NCI-H1694 treated with DMSO at 0.1 percent for 48 hours (cell line): ENCODE results near the gene CRIP2.
A peak's percentile ranks its signal among the peaks of the same experiment; 100 is the strongest.

Experiments
- DNase-seq: peaks from one replicate; lab custom pipeline; 2025; lab: John Stamatoyannopoulos, UW

Gene CRIP2

DNA sequence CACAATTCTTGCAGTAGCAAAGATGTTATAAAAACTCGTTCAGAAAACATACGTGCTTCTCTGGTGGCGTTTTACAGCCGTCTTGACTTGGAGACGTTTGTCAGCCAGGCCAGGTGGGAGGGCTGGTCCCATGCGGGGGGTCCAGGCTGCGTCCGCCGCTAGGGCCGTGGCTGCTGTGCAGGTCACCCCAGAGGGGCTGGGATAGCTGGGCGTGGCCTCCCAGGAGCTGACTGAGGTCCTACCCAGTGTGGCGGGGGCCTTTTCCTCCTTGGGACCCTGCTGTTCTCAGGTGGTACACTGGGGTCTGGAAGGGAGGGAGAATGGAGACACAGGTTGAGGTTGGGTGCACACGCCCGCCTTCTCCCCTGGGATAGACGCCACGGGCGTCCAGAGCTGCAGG, 29.8 kb upstream of the CRIP2 start:
- no peak for DNase-seq

DNA sequence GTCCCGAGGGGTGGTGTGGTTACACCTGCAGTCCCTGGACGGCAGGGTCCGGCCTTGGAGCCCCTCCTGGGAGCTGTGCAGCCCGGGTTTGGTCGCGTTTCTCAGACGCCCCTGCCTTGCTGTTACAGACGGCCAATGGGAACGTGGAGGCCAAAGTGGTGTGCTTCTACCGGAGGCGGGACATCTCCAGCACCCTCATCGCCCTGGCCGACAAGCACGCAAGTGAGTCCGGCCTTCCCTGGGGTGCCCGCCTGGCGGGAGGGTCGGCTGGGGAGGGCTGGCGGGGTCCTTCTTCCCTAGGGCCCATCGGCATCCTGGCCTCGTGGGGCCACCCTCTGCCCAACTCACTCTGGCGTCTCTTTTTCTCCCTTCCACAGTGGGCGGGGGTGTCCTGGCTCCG, 29.3 kb upstream of the CRIP2 start:
- no peak for DNase-seq

DNA sequence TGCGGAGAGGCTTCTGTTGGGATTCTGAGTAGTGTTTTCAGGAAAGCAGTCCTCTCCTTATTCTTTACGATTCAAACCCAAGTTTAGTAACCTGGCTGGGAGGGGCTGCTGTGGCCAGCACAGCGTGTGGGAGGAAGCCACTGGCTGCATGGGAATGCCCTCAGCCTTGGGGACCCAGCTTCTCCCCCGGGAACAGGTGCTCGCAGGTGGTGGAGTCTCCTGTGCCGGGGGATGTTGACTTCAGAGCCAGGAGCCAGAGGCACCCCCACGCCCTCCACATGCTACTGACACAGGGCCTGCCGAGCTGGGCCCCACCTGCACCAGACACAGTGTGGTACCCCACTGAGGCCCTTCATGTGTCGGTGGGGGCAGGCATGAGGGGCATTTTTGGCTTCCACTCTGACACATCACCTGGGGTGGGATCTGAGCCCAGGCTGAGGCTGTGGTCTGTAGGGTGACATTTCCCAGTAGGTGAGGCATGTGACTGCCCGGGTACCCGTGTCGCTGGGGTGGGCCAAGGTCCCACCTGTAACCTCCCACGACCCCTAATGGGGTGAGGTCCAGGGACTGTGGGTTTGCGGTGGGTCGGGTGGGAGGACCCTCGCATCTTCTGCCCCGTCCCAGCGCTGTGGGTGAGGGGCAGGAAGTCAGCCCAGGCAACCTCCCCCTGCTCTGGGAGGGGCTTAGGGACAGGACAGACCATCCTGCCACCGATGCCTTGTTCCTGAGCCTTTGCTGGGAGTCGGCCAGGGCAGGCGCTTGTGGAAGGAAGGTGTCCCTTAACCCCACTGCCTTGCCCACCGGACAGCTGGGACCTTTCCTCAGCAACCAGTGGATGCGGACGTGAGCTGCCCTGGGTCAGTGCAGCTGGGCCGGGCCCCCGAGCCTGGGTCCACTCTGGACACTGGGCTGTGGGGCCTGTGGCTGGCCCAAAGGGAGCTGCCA, 28.4 kb upstream of the CRIP2 start:
- no peak for DNase-seq

DNA sequence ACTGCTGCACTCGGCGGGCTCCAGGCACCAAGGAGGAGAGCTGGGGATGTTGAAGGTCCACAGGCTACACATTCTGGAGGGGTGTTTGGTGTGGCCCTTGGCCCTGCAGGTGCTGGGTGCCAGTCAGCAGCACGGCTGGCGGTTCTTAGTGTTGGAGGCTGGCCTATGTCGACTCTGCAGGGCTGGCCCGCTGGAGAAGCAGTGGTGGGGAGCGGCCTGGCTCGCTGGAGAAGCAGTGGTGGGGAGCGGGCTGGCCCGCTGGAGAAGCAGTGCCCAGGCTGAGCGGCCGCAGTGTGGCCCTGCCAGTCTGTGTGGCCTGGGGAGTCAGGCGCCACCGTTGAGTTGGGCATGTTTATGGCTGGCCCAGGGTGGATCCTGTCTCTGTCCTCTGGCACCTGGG, 27.6 kb upstream of the CRIP2 start:
- DNase-seq: no peak

DNA sequence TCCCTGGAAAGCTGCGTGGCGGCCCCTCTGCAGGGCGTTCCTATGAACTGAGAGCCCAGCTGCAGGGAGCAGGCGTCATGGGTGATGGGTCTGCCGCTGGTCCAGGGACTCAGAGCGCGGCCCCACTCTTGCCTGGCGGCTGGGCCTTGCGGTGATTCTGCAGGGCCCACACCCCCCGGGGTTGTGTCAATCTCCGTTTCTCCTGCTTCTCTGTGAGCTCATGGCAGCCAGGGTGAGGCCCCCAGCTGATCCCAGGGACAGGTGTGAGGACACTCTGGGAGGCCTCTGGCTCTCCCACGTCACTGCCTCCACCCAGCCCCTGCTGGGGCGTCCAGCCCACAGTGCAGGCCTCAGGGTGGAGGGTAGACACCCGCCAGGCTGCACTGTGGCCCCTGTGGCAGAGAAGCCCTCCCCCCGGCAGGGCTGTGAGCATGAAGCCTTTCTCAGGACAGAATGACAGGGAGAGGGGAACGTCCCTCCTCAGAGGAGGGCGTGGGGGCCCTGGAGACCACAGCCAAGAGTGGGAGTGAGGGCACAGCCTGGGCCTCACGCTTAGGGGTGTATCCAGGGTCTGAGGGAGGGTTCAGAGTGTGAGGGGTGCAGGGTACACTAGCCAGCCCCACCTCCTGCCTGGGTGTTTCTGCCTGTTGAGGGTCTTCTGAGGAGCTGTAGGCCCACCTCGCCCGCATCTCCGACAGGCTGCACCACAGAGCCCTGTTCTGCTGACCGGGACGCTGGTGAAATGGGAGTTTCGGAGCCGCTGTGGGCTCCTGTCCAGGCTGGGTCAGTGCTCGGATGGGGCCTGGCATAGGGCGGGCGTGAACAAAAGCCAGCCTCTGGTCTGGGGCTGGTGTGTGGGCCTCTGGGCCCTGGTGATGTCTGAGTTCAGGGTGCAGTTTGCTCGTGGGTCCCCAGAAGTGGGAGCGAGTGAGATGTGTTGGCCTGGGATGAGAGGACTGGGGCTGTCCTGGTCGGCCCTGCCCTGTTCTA, 26.7 kb upstream of the CRIP2 start:
- DNase-seq: no peak

DNA sequence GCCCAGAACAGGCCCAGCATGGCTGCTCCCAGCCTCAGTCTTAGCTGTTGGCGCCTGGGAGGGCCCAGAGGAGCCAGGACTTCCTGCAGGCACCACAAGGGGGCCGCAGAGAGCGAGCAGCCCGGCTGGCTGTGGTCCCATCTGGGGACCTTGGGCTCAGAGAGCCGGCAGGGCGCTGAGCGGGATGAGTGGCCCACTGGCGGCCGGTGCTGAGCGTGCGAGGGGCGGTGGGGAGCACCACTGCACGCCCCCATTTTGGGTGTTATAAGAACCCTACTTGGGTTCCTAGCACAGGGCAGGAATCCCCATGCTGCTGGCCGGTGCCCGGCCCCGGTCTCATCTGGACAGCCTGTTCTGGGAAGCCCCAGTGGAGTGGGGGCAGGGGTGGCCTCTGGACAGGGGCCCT, 25.9 kb upstream of the CRIP2 start:
- peak; percentile 84 for DNase-seq

DNA sequence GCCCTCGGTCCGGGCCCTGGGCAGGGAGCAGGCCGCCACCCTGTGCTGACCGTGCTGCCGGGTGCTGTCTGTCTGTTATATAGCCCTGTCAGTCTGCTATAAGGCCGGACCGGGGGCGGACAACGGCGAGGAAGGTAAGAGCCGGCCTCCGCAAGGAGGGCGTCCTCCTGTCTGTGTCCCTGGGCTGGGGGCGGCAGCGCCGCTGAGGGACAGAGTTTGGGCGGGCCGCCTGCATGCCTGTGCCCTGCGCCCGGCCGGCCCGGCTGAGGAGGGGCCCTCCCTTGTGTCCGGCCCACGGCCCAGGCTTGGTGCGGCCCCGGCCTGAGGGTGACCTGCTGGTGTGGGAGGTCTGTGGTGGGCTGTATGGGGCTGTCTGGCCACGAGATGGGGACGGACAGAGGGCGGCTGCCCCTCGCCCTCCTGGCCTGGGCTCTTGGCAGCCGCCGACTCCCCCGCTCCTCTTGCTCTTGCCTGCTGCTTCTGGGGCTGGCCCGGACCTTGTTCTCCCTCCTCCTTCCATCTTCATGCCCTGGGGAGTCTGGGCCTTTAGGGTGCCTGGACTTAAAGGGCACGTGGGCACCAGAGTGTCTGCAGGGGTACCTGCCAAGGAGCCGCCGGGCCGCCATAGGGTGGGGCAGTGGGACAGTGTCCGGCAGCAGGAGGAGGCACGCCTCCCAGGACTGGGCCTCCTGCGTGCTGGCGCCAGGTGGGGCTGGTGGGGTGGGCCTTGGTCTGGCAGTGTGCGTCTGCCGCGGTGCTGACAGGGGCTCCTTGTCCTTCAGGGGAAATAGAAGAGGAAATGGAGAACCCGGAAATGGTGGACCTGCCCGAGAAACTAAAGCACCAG, 25.1 kb upstream of the CRIP2 start:
- no peak for DNase-seq

DNA sequence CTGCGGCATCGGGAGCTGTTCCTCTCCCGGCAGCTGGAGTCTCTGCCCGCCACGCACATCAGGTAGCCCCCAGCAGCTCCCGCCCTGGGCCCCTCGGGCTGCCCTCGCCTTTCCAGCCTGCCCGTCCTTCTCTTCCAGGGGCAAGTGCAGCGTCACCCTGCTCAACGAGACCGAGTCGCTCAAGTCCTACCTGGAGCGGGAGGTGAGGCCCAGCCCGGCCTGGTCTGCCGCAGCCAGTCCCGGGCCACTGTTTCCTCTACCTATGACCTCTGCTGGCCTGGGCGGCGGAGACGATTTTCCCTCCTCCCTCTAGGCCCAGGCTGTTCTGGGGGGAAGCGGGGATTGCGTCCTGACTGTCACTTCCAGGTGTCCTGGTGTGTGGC, 24.5 kb upstream of the CRIP2 start:
- DNase-seq: no peak

DNA sequence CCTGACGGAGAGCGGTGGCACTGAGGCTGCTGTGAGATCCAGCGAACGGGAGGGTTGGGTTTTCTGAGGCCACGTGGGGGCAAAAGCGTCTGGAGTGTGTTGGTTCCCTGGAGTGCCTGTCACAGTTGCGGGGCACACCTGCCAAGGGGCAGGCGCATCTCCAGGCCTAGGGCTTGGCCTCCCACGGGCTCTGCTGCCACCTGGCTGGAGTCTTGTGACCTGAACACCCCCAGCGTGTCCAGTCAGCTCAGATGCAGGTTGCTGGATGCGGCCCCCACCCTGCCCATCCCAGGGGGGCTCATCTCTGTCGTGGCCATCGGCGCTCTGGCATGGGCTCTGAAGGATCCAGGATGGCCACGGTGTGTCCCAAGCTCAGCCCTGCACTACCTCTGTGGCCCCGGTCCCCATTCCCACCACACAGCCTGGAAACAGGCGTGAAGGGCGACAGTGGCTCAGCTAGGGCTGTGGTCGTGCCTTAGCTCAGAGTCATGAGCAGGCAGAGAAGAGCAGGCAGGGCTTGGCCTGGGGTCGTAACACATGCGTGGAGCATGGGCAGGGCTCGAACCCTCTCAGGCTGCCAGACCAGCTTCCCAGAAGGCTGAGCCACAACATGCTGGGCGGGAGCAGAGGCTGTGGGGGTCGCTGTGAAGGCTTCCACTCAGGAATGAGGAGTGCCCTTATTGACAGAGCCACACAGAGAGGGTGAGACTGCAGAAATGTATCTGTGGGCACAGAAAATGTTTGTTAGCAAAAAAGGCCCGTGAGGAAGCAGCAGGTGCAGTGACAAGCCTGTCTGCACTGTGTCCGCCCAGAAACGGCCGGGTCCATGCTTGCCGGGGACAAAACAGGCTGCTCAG, 23.5 kb upstream of the CRIP2 start:
- DNase-seq: no peak

DNA sequence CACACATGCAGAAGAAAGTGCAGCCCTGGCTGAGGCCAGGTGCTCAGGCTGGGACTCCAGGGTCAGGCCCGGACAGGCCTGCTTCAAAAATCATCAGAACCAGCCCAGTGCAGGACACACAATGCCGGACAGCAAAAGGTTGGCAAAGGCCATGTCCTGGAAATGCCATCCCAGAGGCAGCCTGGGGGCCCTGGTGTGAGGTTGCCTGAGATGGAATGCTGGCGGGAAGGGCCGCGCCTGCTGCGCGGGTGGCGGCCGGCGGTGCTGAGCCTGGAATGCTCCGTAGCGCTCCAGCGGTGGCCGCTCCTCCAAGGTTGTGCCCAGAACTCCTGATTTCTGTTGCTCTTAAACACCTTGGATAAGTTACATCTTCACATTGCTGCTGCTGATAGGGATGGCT, 21.7 kb upstream of the CRIP2 start:
- no peak for DNase-seq

DNA sequence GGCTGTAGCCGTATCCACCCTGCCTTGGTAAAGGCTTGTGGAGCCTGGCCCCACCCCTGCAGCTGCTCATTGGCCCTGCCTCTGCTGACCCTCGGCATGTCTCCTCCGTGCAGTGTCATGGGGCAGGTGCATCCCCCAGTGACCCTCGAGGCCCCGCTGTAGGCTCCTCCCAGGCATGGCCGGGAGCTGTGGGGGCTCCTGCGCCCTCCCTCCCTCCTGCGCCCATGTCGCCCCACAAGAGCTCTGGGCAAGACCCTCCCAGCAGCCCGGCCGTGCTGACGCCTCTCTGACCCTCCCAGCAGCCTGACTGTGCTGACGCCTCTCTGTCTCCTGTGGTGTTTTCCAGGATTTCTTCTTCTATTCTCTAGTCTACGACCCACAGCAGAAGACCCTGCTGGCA, 20.8 kb upstream of the CRIP2 start:
- DNase-seq: no peak

DNA sequence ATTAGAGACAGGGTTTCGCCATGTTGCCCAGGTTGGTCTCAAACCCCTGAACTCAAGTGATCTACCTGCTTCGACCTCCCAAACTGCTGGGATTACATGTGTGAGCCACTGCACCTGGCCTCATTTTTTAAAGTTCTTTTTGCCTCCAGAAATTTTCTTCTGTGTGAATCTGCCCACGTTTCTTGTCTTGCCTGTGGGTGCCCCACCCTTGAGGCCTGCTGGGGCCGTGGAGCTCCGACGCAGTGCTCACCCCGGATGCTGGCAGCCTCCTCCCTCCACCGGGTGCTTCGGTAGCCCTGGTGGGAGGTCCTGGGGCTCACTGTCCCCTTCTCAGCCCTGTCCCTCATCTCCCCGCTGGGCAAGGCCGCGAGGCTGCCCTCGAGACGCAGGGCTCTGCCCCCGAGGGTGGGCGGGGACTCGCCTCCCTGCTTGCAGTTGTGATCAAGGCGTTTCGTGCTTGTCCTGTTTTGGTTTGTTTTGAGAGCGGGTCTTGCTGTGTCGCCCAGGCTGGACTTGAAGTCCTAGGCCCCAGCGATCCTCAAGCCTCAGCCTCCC, 19.5 kb upstream of the CRIP2 start:
- no peak for DNase-seq

DNA sequence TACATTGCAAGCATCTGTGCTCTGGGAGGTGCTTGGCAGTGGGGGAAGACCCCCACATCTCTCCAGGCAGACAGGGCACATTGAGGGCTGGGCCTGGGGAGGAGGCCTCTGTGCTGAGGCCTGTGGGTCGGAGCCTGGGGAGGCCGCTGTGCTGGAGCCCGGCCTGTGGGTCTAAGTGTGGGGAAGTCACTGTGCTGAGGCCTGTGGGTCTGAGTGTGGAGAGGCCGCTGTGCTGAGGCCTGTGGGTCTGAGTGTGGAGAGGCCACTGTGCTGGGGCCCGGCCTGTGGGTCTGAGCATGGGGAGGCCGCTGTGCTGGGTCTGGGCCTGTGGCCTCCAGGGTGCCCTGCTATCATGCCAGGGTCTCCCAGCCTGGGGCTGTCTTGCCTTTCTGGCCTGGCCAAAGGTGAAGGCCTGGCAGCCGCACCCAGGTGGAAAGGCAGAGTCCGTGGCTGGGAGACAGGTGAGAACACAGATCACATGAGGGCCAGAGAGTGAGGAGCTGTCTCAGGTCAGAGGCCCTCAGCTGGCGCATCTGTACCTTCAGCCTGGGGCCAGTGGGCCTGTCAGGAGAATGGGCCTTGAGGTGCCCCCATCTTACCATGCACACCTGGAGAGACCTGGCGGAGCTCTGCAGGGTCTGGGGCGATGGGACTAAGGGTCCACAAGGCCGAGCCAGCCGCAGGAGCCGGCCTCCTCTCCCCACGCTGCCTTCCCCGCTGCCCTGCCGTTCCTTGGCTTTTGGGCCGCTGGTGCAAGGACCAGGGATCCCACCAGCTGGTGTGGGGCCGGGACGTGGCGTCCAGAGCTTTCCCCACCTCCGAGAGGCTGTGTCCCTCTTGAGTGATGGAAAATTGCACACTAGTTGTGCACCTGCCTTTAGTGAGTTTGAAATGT, 18.6 kb upstream of the CRIP2 start:
- no peak for DNase-seq

DNA sequence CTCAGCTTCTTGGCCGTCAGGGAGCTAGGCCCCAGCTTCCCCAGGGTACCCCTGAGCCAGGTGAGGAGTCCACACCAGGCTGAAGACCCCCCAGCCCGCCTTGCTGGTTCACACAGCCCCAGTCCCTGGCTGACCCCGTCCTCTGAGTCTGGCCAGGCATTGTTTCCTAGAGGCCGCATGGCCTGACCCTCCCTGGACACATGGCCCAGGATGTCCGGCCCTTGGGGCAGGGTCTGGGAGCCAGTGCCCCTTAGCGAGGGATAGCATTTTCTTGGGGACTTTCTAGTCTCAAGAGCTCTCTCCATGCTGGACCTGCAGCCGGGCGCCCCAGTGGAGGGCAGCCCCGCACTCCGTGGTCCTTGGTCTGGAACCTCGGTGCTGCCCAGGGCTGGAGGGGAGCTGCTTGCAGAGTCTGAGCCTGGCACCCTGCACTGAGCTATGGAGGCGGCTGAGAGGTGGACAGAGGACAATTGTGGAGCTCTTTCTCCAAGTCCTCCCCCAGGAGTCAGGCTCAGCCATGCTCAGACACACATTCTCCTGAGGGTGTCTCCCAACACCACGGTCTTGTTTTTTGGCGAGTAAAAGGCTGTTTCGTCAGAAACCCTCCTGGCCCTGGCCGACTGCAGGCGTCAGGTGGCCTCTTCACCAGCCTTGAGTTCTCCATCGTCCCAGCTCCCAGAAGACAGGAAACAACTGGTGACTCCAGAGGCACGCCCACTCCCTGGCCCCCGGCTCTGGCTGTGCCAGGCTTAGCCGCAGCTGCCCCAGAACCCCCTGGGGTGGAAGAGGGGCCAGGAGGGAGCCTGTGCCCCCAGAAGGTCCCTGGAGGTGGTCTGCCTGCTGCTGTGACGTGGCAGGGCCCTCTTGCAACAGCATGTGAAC, 17.6 kb upstream of the CRIP2 start:
- no peak for DNase-seq

DNA sequence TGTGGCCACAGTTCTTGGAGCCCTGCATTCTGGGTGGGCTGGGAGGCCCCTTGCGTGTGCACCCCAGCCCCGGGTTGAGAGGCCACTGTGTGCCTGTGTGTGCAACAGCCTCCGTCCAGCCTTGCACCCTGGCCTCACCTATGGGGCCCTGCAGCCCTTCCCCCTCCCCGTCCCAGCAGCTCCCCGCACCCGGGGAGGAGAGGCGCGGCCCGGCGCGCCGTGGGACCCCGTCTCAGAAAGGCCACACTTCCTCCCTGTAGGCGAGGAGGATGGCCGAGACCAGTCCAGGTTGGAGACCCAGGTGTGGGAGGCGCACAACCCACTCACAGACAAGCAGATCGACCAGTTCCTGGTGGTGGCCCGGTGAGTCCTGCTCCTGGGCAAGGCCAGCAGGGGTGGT, 16.6 kb upstream of the CRIP2 start:
- DNase-seq: no peak

DNA sequence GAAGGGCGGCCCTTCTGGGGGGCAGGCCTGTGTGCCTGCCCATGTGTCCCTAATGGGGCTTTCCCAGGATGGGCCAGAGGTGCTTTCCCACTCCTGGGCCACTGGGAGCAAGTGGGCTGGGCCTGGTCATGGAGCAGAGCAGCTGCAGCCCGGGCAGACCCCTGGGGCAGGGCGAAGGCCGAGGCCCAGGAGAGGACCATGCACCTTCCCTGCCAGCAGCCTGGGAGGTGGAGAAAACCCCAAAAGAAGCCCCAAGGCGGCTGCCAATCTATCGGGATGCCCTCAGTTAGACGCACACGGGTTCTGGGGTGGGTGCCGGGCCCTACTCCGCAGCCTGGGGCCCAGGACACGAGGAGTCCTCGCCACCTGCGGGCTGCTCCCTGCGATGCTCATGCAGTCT, 16.1 kb upstream of the CRIP2 start:
- DNase-seq: no peak

DNA sequence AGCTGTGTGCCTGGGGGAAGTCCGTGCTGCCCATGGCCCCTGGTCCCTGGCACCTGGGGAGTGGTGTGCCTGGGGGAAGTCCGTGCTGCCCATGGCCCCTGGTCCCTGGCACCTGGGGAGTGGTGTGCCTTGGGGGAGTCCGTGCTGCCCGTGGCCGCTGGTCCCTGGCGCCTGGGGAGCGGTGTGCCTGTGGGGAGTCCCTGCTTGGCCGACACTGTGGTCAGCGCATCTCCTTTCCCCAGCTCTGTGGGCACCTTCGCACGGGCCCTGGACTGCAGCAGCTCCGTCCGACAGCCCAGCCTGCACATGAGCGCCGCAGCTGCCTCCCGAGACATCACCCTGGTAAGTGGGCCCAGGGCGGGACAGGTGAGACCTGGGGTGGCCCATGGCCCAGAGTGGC, 14.5 kb upstream of the CRIP2 start:
- no peak for DNase-seq

DNA sequence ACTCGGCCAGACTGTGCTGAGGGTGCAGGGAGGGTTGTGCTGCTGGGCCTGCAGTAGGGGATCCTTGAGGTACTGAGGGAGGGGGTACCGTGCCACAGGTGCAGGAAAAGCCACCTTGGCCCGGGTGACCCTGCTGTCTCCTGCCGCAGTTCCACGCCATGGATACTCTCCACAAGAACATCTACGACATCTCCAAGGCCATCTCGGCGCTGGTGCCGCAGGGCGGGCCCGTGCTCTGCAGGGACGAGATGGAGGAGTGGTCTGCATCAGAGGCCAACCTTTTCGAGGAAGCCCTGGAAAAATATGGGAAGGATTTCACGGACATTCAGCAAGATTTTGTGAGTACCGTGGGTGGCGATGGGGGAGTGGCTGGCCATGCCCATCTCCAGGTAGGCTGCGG, 14.0 kb upstream of the CRIP2 start:
- no peak for DNase-seq

DNA sequence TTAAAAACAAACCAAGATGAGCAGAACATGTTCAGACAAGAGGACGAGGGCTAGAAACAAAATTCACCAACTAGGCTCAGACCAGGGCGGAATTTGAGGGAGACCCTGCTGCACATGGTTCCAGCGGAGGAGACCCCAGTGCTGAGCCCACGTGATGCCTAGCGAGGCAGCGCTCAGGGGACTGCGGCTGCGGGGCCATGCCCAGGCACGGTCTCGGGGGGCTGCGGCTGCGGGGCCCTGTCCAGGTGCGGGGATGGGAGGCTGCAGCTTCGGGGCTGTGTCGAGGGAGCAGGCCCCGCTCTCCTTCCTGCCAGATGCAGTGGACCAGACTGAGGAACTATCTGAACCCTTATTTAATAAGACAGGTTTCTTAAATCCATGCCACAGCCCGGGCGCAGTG, 12.7 kb upstream of the CRIP2 start:
- no peak for DNase-seq
